22Rv1 (cell line): Measurements from ENCODE around the gene SLC12A4.

ENCODE experiments used
- ZFX ChIP-seq: fragments of 450-650 bp; IDR thresholded peaks from 2 replicates; pipeline ENCODE4 v1.6.1; 2017; ENCODE audit warnings: antibody characterized with exemption, borderline replicate concordance
- TF ChIP-seq, protein P1 (sequence below): fragments of 450-650 bp; IDR thresholded peaks from 2 replicates; pipeline ENCODE4 v1.5.1; 2017; ENCODE audit warnings: mild to moderate bottlenecking

DNA sequence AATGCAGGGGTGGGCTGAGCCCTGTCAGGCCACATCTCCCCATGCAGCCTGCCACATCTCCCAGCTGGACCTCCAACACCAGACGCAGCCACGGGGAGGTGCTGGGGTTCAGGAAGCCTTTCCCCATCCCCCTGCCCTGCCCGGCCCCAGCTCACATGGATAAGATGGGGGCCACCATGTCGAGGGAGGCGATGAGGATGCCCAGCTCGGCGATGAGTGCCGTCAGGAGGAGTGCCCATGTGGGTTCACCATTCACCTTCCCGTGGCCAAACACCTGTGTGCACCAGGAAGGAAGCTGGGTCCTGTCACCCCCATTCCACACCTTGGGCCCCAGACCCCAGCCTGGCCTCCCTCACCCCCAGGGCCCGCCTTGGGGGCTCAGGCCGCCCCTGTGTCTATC lies 18.8 kb downstream of the SLC12A4 start:
- TF ChIP-seq, protein P1, sequence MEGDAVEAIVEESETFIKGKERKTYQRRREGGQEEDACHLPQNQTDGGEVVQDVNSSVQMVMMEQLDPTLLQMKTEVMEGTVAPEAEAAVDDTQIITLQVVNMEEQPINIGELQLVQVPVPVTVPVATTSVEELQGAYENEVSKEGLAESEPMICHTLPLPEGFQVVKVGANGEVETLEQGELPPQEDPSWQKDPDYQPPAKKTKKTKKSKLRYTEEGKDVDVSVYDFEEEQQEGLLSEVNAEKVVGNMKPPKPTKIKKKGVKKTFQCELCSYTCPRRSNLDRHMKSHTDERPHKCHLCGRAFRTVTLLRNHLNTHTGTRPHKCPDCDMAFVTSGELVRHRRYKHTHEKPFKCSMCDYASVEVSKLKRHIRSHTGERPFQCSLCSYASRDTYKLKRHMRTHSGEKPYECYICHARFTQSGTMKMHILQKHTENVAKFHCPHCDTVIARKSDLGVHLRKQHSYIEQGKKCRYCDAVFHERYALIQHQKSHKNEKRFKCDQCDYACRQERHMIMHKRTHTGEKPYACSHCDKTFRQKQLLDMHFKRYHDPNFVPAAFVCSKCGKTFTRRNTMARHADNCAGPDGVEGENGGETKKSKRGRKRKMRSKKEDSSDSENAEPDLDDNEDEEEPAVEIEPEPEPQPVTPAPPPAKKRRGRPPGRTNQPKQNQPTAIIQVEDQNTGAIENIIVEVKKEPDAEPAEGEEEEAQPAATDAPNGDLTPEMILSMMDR: no peak
- no peak for TF ChIP-seq ZFX
